Non-pigmented ciliary epithelial cell (primary cell): ENCODE measurements around the gene CDRT15.
"Not testable (repeated sequence)": the region's sequence is repeated elsewhere in the genome, so short reads cannot be mapped to it uniquely, and the experiment has no call there.

ENCODE experiments used
- DNase-seq: peaks from one replicate; pipeline ENCODE4 v3.0.0-alpha.2; 2010; ENCODE audit warnings: low read depth

The CDRT15 gene

GRCh38 chr17:14206891-14207290, 29.8 kb downstream of the CDRT15 start:
- no peak for DNase-seq

DNA sequence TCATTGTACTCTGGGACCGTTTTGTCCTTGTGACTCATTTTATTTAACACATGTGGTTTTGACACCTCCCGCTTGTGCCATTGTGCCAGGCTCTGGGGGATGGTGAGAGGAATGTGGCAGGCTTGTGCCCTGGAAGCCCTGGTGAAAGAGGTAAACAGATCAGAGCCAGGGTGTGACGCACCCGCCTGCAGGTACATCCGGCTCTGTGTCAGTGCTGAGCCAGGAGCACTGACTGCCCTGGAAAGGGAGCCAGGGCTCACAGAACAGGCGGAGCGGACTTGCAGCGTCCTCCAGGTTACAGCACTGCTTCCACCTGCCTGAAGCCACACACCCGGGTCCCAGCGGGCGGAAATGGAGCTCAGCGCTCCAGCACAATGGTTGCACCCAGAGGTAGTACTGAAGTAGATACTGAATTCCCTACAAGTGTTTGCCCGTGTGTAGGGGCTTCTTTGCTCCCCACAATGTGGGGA, 30.6 kb downstream of the CDRT15 start:
- DNase-seq, result no peak

- DNase-seq, result no peak
These were observed 31.3 kb downstream of the CDRT15 start for GRCh38 chr17:14205380-14205779.

- no peak for DNase-seq
These were observed 32.1 kb downstream of the CDRT15 start for GRCh38 chr17:14204546-14204945.

- no peak for DNase-seq
These were observed 32.6 kb downstream of the CDRT15 start for GRCh38 chr17:14204084-14204483.

GRCh38 chr17:14203388-14203787, 33.3 kb downstream of the CDRT15 start:
- DNase-seq, result no peak

DNA sequence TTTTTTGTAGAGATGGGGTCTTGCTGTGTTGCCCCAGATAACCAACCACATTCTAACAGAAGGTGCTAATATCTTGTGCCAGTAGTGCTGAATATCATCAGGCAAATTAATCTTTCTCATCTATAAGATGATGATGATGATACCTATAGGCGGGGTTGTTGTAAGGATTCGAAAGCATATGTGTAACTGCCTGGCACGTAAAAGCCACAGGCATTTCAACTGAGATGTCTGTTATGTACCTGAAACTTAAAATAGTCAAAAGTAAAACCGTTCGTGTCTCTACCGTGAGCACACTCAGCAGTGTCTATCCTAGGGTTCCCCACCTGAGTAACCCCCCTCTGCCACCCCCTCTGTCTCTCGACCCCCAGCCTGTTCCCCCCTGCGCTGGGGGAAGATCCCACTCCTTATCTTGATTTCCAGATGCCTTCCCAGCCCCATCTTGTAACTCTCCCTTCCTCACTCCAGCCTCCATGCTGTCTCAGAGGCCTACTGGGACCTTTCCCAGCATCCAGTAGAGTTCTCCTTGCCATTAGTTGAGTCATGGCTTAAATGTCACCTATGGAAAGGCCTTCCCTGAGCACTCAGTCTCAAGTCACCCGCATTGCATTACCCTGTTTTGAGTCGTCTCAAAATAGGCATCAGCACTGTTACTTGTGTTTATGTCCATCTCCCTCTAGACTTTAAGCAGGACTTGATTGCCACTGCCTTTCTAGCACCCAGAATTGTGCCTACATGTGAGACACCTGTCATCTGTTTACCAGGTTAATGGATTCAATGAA, 34.1 kb downstream of the CDRT15 start:
- no peak for DNase-seq

- no peak for DNase-seq
These were observed 34.7 kb downstream of the CDRT15 start for GRCh38 chr17:14201988-14202380.

DNA sequence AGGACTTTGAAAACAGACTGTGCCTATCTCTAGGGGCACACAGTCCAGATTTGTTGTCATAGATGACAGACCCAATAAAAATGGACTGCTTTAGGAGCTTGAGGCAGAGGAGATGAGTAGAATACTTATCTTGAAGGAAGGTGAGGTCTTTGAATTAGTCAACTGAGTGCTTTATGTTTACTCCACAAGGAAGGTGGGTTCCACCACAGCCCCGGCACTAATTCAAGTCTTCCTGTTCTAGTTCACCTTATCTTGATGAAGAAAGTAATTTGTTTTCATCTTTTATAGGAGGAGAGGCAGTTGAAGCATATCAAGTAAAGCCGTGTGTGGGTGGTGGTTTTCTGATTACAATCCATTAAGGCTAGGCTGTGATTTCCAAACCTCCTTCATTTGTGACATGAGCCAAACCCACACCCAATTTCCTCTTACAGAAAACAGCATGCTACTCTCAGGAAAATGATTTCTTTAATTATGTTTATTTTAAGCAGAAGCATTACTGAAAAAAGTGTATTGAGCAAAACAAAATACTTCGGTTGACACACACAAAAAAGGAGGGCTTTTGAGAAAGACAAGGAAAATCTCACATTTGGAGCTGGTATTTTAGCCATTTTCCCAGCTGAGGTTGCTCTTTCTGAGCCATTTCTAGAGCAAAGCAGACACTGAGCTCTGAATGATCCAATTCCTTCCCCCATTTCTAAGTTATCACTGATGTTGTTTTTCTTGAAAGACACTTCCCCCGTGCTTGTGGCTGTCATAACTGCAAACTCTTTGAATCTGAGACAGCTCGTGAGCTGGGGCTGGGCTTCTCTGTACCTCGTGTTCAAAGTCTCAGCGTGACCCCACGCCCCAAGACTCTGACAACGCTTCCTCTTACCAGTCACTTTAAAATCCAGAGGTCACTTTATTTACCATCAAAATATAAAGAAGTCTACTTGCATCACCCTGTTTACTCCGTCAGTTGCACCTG, 35.4 kb downstream of the CDRT15 start:
- DNase-seq, result no peak

GRCh38 chr17:14200354-14200753, 36.3 kb downstream of the CDRT15 start:
- DNase-seq, result no peak

DNA sequence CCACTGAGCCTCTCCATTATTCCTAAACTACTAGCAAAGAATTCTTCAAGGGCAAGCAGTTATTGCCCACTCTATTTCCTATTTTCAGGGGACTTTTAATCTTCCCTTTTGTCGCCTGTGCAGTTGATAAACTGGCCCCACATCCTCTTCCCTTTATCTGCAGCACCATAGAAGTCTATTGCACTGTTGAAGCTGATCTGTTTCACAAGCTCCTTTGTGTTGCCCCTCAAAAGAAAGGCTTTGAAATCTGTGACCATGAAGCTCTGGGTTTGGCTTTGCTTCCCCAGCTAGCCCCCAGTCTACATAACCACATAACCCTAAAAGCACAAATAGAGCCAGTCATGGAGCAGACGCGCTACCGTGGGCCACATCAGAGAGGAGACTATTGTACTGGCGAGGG, 37.1 kb downstream of the CDRT15 start:
- no peak for DNase-seq

GRCh38 chr17:14198575-14198974, 38.1 kb downstream of the CDRT15 start:
- no peak for DNase-seq

GRCh38 chr17:14198013-14198412, 38.6 kb downstream of the CDRT15 start:
- DNase-seq, result no peak

DNA sequence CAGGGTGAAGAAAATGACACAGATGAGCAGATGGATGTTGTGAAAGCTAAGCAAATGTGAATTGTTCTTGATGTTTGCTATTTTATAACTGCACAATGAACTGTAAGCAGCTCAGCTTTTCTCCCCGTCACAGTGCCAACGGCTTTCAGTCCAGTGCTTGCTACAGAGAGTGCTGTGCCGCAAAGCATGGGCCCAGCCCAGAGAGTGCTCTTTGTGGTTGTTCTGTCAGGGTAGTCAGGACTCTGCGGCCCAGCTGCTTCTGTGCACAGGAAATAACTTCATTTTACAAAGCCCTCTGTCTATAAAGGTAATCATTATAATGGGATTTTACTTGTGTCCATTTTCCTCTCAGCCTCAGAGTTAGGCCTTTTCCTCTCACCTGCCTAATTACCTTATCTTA, 39.1 kb downstream of the CDRT15 start:
- no peak for DNase-seq

DNA sequence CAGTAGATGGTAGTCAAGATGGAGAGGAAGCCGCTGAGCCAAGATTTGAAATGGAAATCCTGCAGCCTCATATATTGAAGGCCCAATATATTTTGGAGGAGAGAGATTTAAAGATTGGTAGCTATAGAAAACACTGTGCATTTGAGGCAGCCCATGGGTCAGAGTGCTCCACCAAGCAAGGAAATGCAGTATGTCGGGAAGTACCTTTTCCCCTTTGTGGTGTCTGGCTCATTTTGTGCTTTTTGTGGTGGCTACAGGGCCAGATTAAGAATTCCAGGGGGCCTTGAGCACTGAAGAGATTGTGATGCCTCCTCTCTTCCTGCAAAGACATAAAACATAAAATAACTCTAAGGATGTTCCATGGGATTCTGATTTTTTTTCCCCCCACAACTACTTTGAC, 39.6 kb downstream of the CDRT15 start:
- DNase-seq, result no peak

GRCh38 chr17:14196377-14196997, 40.2 kb downstream of the CDRT15 start:
- DNase-seq, result no peak

DNA sequence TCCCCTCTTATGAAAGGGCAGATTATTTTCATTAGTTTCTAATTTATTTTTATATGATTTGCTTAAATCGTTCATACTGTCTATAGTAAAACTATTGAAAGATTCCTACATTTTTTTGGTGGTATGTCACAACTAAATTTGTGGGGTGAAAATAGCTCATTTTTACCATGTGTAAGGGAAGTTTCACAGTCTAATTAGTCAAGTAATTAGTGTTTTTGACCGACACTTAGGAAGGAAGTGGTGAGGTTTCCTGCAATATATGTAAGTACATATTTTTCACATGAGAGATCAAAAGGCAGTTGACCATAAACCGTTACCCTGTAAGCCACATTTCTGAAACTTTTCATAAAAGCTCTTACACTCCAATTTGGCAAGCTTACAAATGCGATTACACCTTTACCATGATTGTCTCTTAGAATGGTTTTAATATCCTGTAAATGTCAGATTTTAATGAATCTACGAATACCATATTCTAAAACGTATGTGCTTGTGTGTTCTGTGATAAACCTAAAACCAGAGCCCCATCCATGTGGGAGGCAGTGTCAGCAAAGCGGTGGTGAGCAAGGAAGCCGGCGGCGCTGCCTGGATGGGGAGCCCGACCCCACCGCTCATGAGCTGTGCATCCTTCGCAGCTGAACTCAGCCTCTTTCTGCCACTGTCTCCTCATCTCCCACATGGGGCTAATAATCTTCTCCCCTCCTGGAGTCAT, 43.9 kb downstream of the CDRT15 start:
- DNase-seq, result not testable (repeated sequence)

- not testable (repeated sequence) for DNase-seq
These were observed 44.6 kb downstream of the CDRT15 start for GRCh38 chr17:14192039-14192438.

DNA sequence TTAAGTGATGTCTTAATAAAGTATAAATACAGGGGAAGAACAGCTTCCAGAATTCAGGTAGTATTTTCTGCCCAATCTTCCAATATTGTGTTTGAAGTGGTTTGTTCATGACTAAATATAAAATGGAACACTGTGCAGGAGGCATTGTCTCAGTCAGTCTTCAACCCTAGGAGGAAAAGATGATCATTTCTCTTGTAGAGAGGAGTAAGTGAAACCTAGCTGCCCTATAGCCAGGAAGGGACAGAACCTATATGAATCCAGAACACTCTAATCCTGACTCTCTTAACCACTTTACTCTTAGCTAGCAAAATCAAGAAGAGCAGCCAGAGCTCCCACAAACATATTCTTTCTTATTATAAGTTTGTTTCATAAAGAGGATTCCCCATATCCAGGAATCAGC, 45.2 kb downstream of the CDRT15 start:
- not testable (repeated sequence) for DNase-seq

- DNase-seq, result not testable (repeated sequence)
These were observed 45.9 kb downstream of the CDRT15 start for GRCh38 chr17:14190774-14191173.

DNA sequence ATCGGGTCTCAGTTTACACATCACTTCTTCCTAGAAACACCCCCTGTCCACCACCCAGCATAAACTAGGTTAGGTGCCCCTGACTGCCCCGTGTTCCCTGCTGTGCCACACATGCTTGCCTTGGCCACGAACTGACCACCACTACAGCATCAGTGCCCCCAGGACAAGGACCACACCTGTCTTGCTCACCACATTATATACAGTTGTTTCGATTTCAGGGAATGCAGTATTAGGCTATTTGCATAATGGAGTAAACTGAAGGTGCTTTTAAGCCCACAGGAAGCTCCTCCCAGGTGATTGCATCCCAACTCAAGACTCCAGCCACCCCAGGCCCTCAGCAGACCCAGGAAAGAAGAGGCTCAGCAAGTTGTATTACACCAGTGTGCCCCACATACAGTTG, 50.2 kb downstream of the CDRT15 start:
- not testable (repeated sequence) for DNase-seq
